Small intestine (tissue), 7 donors: Measurements from ENCODE around the gene EIF4G1. TPM values are rescaled to one million over a fixed set of nuclear protein-coding genes. Genes with fewer than 3 reads are reported as not detected.

ENCODE experiments used
- DNase-seq, 2 donors: peaks; one replicate each; pipeline versions ENCODE4 v3.0.0 to v3.0.0-alpha.2; 2013
- FAIRE-seq: peaks from 2 replicates; lab custom pipeline; 2012; peaks lifted over from hg19 to GRCh38; lab: Jason Lieb, UNC
- H3K27ac ChIP-seq, 3 donors: one replicate each; pipeline ENCODE4 v1.5.1; 2013; ENCODE audit warnings: low read length in 2 of 3, mild to moderate bottlenecking in 2 of 3, control low read depth in 1 of 3, inconsistent platforms in 1 of 3, low read depth in 1 of 3, moderate library complexity in 1 of 3
- H3K27me3 ChIP-seq, 3 donors: one replicate each; pipeline ENCODE4 v1.6.1; 2013; ENCODE audit warnings: low read length in 3 of 3, inconsistent platforms in 1 of 3; ENCODE audit not compliant: control insufficient read depth in 3 of 3, insufficient read depth in 3 of 3
- H3K36me3 ChIP-seq, 3 donors: one replicate each; pipeline ENCODE4 v1.6.1; 2013; ENCODE audit warnings: low read length in 3 of 3, inconsistent platforms in 1 of 3, low read depth in 1 of 3, mild to moderate bottlenecking in 1 of 3, moderate library complexity in 1 of 3; ENCODE audit not compliant: control insufficient read depth in 3 of 3, insufficient read depth in 2 of 3
- H3K4me1 ChIP-seq, 3 donors: one replicate each; pipeline ENCODE4 v1.6.1; 2013; ENCODE audit warnings: low read length in 2 of 3, inconsistent platforms in 1 of 3, low read depth in 1 of 3, mild to moderate bottlenecking in 1 of 3, moderate library complexity in 1 of 3; ENCODE audit not compliant: control insufficient read depth in 3 of 3, insufficient read depth in 2 of 3
- H3K4me3 ChIP-seq, 3 donors: one replicate each; pipeline ENCODE4 v1.5.1; 2013; ENCODE audit warnings: low read length in 3 of 3, control low read depth in 1 of 3, inconsistent platforms in 1 of 3, low read depth in 1 of 3, mild to moderate bottlenecking in 1 of 3, moderate library complexity in 1 of 3
- H3K9me3 ChIP-seq, 2 donors: one replicate each; pipeline ENCODE4 v1.6.1; 2013; ENCODE audit warnings: low read depth in 1 of 2, low read length in 1 of 2; ENCODE audit not compliant: control insufficient read depth in 2 of 2, insufficient read depth in 1 of 2
- WGBS, 3 donors: extraction: QIAGEN DNeasy Blood & Tissue Kit; methylation state at CpG; one replicate each; pipeline ENCODE4 v1.1.7; 2013; 5-methylcytosine and 5-hydroxymethylcytosine counted together
- polyA plus RNA-seq, 4 donors: library from polyadenylated mRNA; stranded (reverse) in 3 of 4; unstranded in 1 of 4; fragments of 200-250 nt in 3 of 4; fragments of 120-200 nt in 1 of 4; gene quantifications; one replicate each; pipeline versions ENCODE4 v1.2.1 to v1.2.3, GENCODE V29; 2013
- donor health status: healthy with polysubstance abuse.
- donor health status: control.
- donor health status: control.
- donor health status: Bipolar disorder and iron deficiency.
- donor health status: healthy.

Gene EIF4G1
- polyA plus RNA-seq, 4 donors: 115 to 220 (median 155) TPM

DNA sequence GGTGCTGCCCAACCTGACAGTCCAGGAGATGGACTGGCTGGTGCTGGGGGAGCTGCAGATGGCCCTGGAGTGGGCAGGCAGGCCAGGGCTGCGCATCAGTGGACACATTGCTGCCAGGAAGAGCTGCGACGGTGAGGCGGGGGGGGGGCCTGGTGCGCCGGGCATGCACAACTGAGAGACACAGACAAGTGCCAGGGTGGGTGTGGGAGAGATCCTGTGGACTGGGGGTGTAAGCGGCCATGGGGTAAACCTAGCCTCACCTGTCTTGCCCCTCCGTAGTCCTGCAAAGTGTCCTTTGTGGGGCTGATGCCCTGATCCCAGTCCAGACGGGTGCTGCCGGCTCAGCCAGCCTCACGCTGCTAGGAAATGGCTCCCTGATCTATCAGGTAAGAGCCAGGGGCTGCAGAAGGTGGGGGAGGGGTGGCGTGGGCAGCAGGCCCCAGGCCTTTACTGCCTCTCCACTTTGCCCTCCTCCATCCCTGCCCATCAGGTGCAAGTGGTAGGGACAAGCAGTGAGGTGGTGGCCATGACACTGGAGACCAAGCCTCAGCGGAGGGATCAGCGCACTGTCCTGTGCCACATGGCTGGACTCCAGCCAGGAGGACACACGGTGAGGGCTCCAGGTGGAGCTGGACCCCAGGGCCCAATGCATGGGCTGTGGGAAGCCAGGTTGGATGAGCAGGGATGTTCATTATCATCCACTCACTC lies 68.8 kb downstream of the EIF4G1 start:
- H3K4me3 ChIP-seq: no peak overlapping the region
- 79 to 86% (median 79%) methylated on average over 14 to 15 of the region's 15 CpGs for WGBS, 3 donors

DNA sequence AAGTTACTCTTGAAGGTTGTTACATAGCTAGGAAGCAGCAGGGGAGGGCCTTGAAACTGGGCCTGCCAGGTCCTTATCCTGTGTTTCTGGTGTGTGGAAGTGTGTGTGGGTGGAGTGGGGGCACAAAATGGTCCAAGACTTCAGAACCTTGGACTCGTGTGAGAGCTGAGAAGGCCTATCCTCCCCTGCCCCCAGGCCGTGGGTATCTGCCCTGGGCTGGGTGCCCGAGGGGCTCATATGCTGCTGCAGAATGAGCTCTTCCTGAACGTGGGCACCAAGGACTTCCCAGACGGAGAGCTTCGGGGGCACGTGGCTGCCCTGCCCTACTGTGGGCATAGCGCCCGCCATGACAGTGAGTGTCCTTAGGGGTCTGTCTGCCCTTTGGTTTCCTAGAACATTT lies 69.9 kb downstream of the EIF4G1 start:
- DNase-seq (no peak), FAIRE-seq (no peak)
- Histone ChIP-seq H3K27ac (no peak overlapping the region), H3K9me3 (no peaks in the 10 kb centered on the region), H3K27me3 (peaks cover 8 to 41% (median 13%) of the 10 kb centered on the region in 3 donors), H3K4me3 (no peak overlapping the region), H3K4me1 (peaks cover 0 to 11% (median 0%) of the 10 kb centered on the region in 3 donors), H3K36me3 (peaks cover 0 to 5% (median 0%) of the 10 kb centered on the region in 3 donors)
- 74 to 77% (median 76%) methylated on average over 9 of the region's 9 CpGs for WGBS, 3 donors

More for the DNA sequence above, 68.8 kb downstream of the EIF4G1 start:
- no peaks in the 10 kb centered on the region for H3K9me3 ChIP-seq
- H3K27me3 ChIP-seq: peaks cover 14 to 51% (median 16%) of the 10 kb centered on the region in 3 donors
- H3K27ac ChIP-seq: no peak overlapping the region
- H3K4me1 ChIP-seq: peaks cover 0 to 12% (median 0%) of the 10 kb centered on the region in 3 donors
- no peak for DNase-seq
- no peak for FAIRE-seq
- peaks cover 0 to 5% (median 0%) of the 10 kb centered on the region in 3 donors for H3K36me3 ChIP-seq

Other genes starting within 250 kb of the EIF4G1 start
- gene HTR3E, start 217.5 kb upstream of the EIF4G1 start, polyA plus RNA-seq: 1 to 10 TPM in 2 of 4 donors, under 1 TPM in 2; 0.06 to 2.7 (median 1.2) TPM
- 10 to 100 TPM; 33.8 to 45.9 (median 38.8) TPM for gene EIF2B5, start 179.2 kb upstream of the EIF4G1 start, polyA plus RNA-seq
- gene DVL3, start 159.2 kb upstream of the EIF4G1 start, polyA plus RNA-seq: 10 to 100 TPM; 33.5 to 69.6 (median 35.3) TPM
- gene AP2M1, start 139.8 kb upstream of the EIF4G1 start, polyA plus RNA-seq: 100 to 1,000 TPM; 240 to 283 (median 270) TPM
- 10 to 100 TPM; 43.7 to 93.5 (median 65.4) TPM for gene ABCF3, start 128.4 kb upstream of the EIF4G1 start, polyA plus RNA-seq
- gene VWA5B2, start 85.0 kb upstream of the EIF4G1 start, polyA plus RNA-seq: 10 to 100 TPM in 1 of 4 donors, 1 to 10 TPM in 3; 1.4 to 15.3 (median 2.5) TPM
- gene ALG3, start 65.6 kb upstream of the EIF4G1 start, polyA plus RNA-seq: 10 to 100 TPM; 13.0 to 87.4 (median 32.3) TPM
- 1 to 10 TPM; 4.9 to 9.7 (median 8.1) TPM for gene EEF1AKMT4, start 64.9 kb upstream of the EIF4G1 start, polyA plus RNA-seq
- under 1 TPM in 2 of 4 donors, not detected in 2; 0.12 to 0.72 TPM for gene CAMK2N2, start 53.1 kb upstream of the EIF4G1 start, polyA plus RNA-seq
- gene ECE2, start 38.6 kb upstream of the EIF4G1 start, polyA plus RNA-seq: 1 to 10 TPM in 1 of 4 donors, under 1 TPM in 1, not detected in 2; 0.04 to 2.1 TPM
- 100 to 1,000 TPM; 104 to 149 (median 122) TPM for gene PSMD2, start 15.4 kb upstream of the EIF4G1 start, polyA plus RNA-seq
- 10 to 100 TPM in 3 of 4 donors, 1 to 10 TPM in 1; 9.7 to 13.1 (median 10.8) TPM for gene FAM131A, start 23.0 kb downstream of the EIF4G1 start, polyA plus RNA-seq
- 10 to 100 TPM; 10.0 to 30.9 (median 15.3) TPM for gene CLCN2, start 47.0 kb downstream of the EIF4G1 start, polyA plus RNA-seq
- 100 to 1,000 TPM; 124 to 346 (median 204) TPM for gene POLR2H, start 47.1 kb downstream of the EIF4G1 start, polyA plus RNA-seq
- gene THPO, start 63.6 kb downstream of the EIF4G1 start, polyA plus RNA-seq: 1 to 10 TPM in 1 of 4 donors, under 1 TPM in 1, not detected in 2; 0.19 to 2.5 TPM
- gene CHRD, start 65.4 kb downstream of the EIF4G1 start, polyA plus RNA-seq: 1 to 10 TPM in 2 of 4 donors, under 1 TPM in 1, not detected in 1; 0.27 to 3.8 (median 3.4) TPM
- gene EPHB3, start 247.2 kb downstream of the EIF4G1 start, polyA plus RNA-seq: 10 to 100 TPM in 2 of 4 donors, under 1 TPM in 2; 0.27 to 16.7 (median 8.3) TPM